DND-41 (cell line): Measurements from ENCODE around the gene DRC3.

ENCODE experiments used
- ATAC-seq: fragments of 200-7000 bp; cut with Tn5 transposase; 3 replicates; pipeline ENCODE4 v1.9.1; 2021; ENCODE audit warnings: low read depth; ENCODE audit not compliant: insufficient read depth
- DNase-seq: peaks from one replicate; pipeline ENCODE4 v3.0.0-alpha.2; 2020
- H2AFZ ChIP-seq: 2 replicates; pipeline ENCODE4 v1.6.0; 2012; ENCODE audit warnings: low read depth, low read length
- H3K27ac ChIP-seq: 2 replicates; pipeline ENCODE4 v1.5.1; 2012; ENCODE audit warnings: low read length, inconsistent platforms
- H3K27me3 ChIP-seq: fragments of 200-600 bp; sonication (generic); 2 replicates; pipeline ENCODE4 v1.6.0; 2012; ENCODE audit warnings: low read length, mild to moderate bottlenecking, inconsistent platforms; ENCODE audit not compliant: insufficient read depth, poor library complexity
- H3K36me3 ChIP-seq: 2 replicates; pipeline ENCODE4 v1.5.1; 2012; ENCODE audit warnings: low read length, inconsistent platforms; ENCODE audit not compliant: insufficient read depth
- H3K4me1 ChIP-seq: 2 replicates; pipeline ENCODE4 v1.5.1; 2012; ENCODE audit warnings: mild to moderate bottlenecking, low read length; ENCODE audit not compliant: insufficient read depth
- H3K4me2 ChIP-seq: 2 replicates; pipeline ENCODE4 v1.6.0; 2012; ENCODE audit warnings: mild to moderate bottlenecking, moderate library complexity, low read length, inconsistent platforms; ENCODE audit not compliant: insufficient read depth
- H3K4me3 ChIP-seq, 2 experiments: fragments of 200-600 bp in 1 of 2; shearing (Covaris generic) in 1 of 2; 2 replicates each; pipeline ENCODE4 v1.5.1; 2012 to 2016; ENCODE audit warnings: inconsistent platforms in 2 of 2, low read length in 2 of 2, mild to moderate bottlenecking in 2 of 2, low read depth in 1 of 2, moderate library complexity in 1 of 2
- H3K79me2 ChIP-seq: 2 replicates; pipeline ENCODE4 v1.6.0; 2012; ENCODE audit warnings: low read length, inconsistent platforms; ENCODE audit not compliant: insufficient read depth
- H3K9ac ChIP-seq: 2 replicates; pipeline ENCODE4 v1.6.0; 2012; ENCODE audit warnings: low read depth, mild to moderate bottlenecking, inconsistent platforms, low read length, moderate library complexity
- H3K9me3 ChIP-seq: 2 replicates; pipeline ENCODE4 v1.5.1; 2012; ENCODE audit warnings: low read length, moderate library complexity, mild to moderate bottlenecking, inconsistent platforms; ENCODE audit not compliant: insufficient read depth, severe bottlenecking
- H4K20me1 ChIP-seq: 2 replicates; pipeline ENCODE4 v1.6.0; 2012; ENCODE audit warnings: low read length; ENCODE audit not compliant: insufficient read depth
- CTCF ChIP-seq: IDR thresholded peaks from 2 replicates; pipeline ENCODE4 v1.5.1; 2012; ENCODE audit warnings: borderline replicate concordance, low read length, moderate library complexity, mild to moderate bottlenecking; ENCODE audit not compliant: poor library complexity, severe bottlenecking; ENCODE audit errors: extremely low read depth
- EZH2 ChIP-seq: IDR thresholded peaks from 3 replicates; pipeline ENCODE4 v1.6.1; 2012; ENCODE audit warnings: borderline replicate concordance, low read depth, mild to moderate bottlenecking, moderate library complexity, low read length, inconsistent platforms; ENCODE audit not compliant: severe bottlenecking

DRC3 gene

GRCh38 chr17:17983776-17984175 is 11.1 kb downstream of the DRC3 start:
- Histone ChIP-seq H3K27ac (no peak overlapping the region), H2AFZ (no peak overlapping the region), H3K9ac (no peak overlapping the region), H3K27me3 (no peaks in the 10 kb centered on the region), H3K4me1 (no peaks in the 10 kb centered on the region), H3K4me2 (no peak overlapping the region), H3K79me2 (no peaks in the 10 kb centered on the region), H3K9me3 (no peaks in the 10 kb centered on the region), H3K4me3 (no peak overlapping the region), H3K36me3 (no peaks in the 10 kb centered on the region), H4K20me1 (no peaks in the 10 kb centered on the region)
- no peak for DNase-seq
- TF ChIP-seq CTCF, result no peak
- TF ChIP-seq EZH2, result no peak
- ATAC-seq, result no peak

DNA sequence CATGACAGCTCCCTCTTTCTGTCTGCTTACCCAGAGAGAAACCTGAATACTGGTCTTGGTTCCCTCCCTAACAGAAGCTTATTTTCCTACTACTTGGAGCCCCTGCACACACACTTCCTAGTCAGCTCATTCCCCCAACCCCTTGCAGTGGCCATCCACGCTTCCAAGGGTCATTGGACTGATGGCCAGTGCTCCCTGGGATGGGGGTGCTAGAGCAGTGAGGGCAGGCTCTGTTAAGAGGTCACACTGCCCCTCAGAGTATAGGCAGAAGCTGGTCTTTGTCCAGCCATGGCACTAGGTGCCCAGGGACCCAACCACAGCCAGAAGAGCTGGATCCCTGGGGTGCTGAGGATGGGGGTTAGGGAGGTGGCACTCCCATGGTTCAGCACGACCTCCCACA is 12.5 kb downstream of the DRC3 start:
- Histone ChIP-seq H3K9ac (no peak overlapping the region), H3K4me1 (no peaks in the 10 kb centered on the region), H3K9me3 (no peaks in the 10 kb centered on the region), H2AFZ (no peak overlapping the region), H3K79me2 (no peaks in the 10 kb centered on the region), H3K4me3 (no peak overlapping the region), H4K20me1 (no peaks in the 10 kb centered on the region), H3K27ac (no peak overlapping the region), H3K27me3 (no peaks in the 10 kb centered on the region), H3K4me2 (no peak overlapping the region), H3K36me3 (no peaks in the 10 kb centered on the region)
- TF ChIP-seq CTCF (no peak), EZH2 (no peak)
- no peak for DNase-seq
- no peak for ATAC-seq

DNA sequence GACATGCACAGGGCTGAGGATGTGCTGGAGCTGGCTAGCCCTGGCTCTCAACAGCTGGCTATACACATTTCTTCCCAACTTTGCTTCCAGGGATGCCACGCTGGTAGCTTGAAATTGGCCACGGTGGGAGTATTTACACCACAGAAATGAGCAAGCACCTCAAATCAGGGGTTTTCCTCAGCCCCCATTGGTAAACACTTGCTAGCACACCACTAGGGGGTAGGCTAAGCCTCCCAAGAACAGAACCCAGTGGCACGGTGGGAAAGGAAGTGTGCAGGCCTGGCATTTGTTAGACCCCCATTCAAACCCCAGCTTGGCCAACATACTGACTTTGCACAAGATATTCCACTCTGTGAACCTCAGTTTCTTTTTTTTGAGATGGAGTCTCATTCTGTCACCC is 12.9 kb downstream of the DRC3 start:
- Histone ChIP-seq H3K4me1 (no peaks in the 10 kb centered on the region), H3K79me2 (no peaks in the 10 kb centered on the region), H3K27me3 (no peaks in the 10 kb centered on the region), H3K9me3 (no peaks in the 10 kb centered on the region), H3K36me3 (no peaks in the 10 kb centered on the region), H2AFZ (no peak overlapping the region), H3K4me3 (no peak overlapping the region), H3K27ac (no peak overlapping the region), H3K9ac (no peak overlapping the region), H3K4me2 (no peak overlapping the region), H4K20me1 (no peaks in the 10 kb centered on the region)
- DNase-seq (peak; percentile 21), ATAC-seq (peak; percentile 56; the same call in 1 of the 3 replicates)
- peak; percentile 53 for TF ChIP-seq CTCF
- TF ChIP-seq EZH2, result no peak

- H3K4me2 ChIP-seq, result no peak overlapping the region
- no peak overlapping the region for H3K27ac ChIP-seq
- no peak overlapping the region for H3K9ac ChIP-seq
- ATAC-seq (no peak), DNase-seq (no peak)
- H3K36me3 ChIP-seq, result no peaks in the 10 kb centered on the region
- TF ChIP-seq EZH2, result no peak
- TF ChIP-seq CTCF, result no peak
- no peaks in the 10 kb centered on the region for H3K27me3 ChIP-seq
- H3K4me3 ChIP-seq, result no peak overlapping the region
- H2AFZ ChIP-seq, result no peak overlapping the region
- H3K9me3 ChIP-seq, result no peaks in the 10 kb centered on the region
- H3K79me2 ChIP-seq, result no peaks in the 10 kb centered on the region
- no peaks in the 10 kb centered on the region for H4K20me1 ChIP-seq
- no peaks in the 10 kb centered on the region for H3K4me1 ChIP-seq
These were observed 14.7 kb downstream of the DRC3 start for GRCh38 chr17:17987187-17987896.
